Naive thymus-derived CD8-positive, alpha-beta T cell (primary cell): ENCODE results near the gene TRERF1. TPM values are rescaled to one million over a fixed set of nuclear protein-coding genes. Genes with fewer than 3 reads are reported as not detected.

Source experiments
- ATAC-seq, 2 donors: fragments of 150-1000 bp; cut with Tn5 transposase in 1 of 2; sonication (Bioruptor Pico), chemical (Tn5 transposase) in 1 of 2; 1 replicate in 1 of 2; 2 replicates in 1 of 2; pipeline ENCODE4 v1.10.0; 2021; ENCODE audit warnings: mild to moderate bottlenecking in 2 of 2, moderate library complexity in 2 of 2
- POLR2A ChIA-PET: fragments of 350-600 bp; sonication (Branson Sonifier 250); formaldehyde crosslinking; loops from one replicate; lab custom pipeline; 2021; ENCODE audit warnings: antibody characterized with exemption; lab: Charles Lee
- DNase-seq, 10 donors: peaks; one replicate each; pipeline versions ENCODE4 v3.0.0 to v3.0.0-alpha.2; 2020 to 2022
- H3K27ac Mint-ChIP-seq, 10 donors: one replicate each; pipeline ENCODE4 v1.8.0; 2020 to 2022; ENCODE audit warnings: mild to moderate bottlenecking in 10 of 10, mixed read lengths in 10 of 10, moderate library complexity in 4 of 10, inconsistent platforms in 1 of 10
- H3K27me3 Mint-ChIP-seq, 5 donors: one replicate each; pipeline ENCODE4 v1.8.0; 2021 to 2022; ENCODE audit warnings: mixed read lengths in 5 of 5
- H3K36me3 Mint-ChIP-seq, 3 donors: one replicate each; pipeline ENCODE4 v1.8.0; 2020 to 2022; ENCODE audit warnings: mixed read lengths in 3 of 3, mild to moderate bottlenecking in 2 of 3, inconsistent platforms in 1 of 3
- H3K4me1 Mint-ChIP-seq, 4 donors: one replicate each; pipeline ENCODE4 v1.8.0; 2021 to 2022; ENCODE audit warnings: mixed read lengths in 4 of 4
- H3K4me3 Mint-ChIP-seq, 10 donors: one replicate each; pipeline ENCODE4 v1.8.0; 2020 to 2022; ENCODE audit warnings: mild to moderate bottlenecking in 10 of 10, mixed read lengths in 10 of 10, moderate library complexity in 6 of 10, inconsistent platforms in 1 of 10
- H3K9me3 Mint-ChIP-seq, 9 donors: one replicate each; pipeline ENCODE4 v1.8.0; 2020 to 2022; ENCODE audit warnings: mixed read lengths in 9 of 9, mild to moderate bottlenecking in 3 of 9, inconsistent platforms in 1 of 9, moderate library complexity in 1 of 9
- polyA plus RNA-seq, 3 donors: library from polyadenylated mRNA; unstranded; fragments of 300-500 nt; fragmentation: Illumina TruSeq; gene quantifications; one replicate each; pipeline ENCODE4 v1.2.3, GENCODE V29; 2021
- total RNA-seq, 8 experiments: library from RNA in 2 of 8; stranded (reverse) in 2 of 8; gene quantifications; one replicate each; pipeline ENCODE4 v1.2.3 and lab custom pipeline; 2021 to 2026

Gene TRERF1
- total and polyA plus RNA-seq, 5 experiments from 2014 or later = 3.8 to 18.2 (median 7.1) TPM

DNA sequence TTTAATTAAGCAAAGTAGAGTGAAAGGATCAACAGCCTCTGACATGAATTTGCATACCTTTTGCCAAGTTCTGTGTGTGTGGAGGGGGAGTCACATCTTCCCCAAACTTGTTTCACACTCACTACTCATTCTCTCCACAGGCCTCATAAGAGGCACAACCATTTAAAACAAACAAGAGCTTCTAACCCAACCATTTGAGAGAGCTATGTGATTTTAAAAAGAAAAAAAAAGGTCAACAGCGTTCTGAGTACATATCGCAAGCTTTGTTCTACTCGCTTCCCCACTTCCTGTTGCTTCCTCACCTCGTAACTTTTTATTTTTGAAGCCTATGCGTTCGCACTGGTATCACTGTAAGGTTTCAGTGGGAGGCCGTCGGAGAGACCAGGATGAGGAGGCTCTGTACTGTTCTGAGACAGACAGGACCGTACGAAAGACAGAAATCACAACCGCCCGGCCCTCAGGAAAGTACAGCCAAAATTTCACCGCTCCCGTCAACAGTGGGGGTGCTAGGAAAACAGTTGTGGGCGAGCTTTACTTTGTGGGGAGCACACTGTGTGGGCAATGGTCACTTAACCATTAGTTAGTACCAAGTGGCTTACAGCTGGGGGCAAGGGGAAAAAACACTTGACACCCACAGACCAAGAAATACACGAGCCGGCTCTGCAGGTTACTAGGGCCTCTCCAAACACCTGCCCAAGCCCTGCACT is 61.3 kb downstream of the TRERF1 start:
- POLR2A ChIA-PET = interaction anchor here (0.5 to 9.1 kb wide), 30 partner anchors 9 to 539 kb away, joined by 3 to 199 read pairs (median 5); partner anchors contain the start of genes CNPY3, MRPS10, TAF8 and TRERF1
- H3K4me1 Mint-ChIP-seq = peaks cover 58 to 99% (median 99%) of the 10 kb centered on the region in 4 donors
- H3K27ac Mint-ChIP-seq = peak overlapping the region; percentile 95 to 100 (median 99)
- H3K4me3 Mint-ChIP-seq = peak overlapping the region; percentile 64 to 91 (median 78)
- peaks cover 0 to 1% (median 0%) of the 10 kb centered on the region in 3 donors for H3K36me3 Mint-ChIP-seq
- no peaks in the 10 kb centered on the region for H3K27me3 Mint-ChIP-seq
- ATAC-seq (peak; percentile 77 to 81), DNase-seq (peak in 8 of 10 donors; percentile 34 to 88 (median 74))
- H3K9me3 Mint-ChIP-seq = no peaks in the 10 kb centered on the region

DNA sequence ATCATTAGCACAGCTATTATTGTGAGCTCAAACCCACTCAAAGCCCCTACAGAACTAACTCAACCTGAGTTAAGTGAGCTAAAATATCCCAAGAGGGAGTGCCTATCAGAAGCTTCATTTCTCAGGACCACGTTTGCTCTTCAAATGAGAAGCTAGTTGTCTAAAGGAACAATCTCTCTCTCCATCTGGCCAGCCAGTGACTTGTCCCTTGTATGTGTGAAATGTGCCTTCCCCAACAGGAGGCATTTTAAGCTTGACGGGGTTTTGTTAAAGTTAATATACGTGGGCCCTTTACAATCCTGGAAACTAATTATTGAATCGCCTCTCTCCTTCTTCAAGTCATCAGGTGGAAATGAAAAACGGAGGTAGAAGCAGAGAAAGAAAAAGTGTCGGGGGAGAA is 62.0 kb downstream of the TRERF1 start:
- DNase-seq = no peak
- H3K4me1 Mint-ChIP-seq = peaks cover 52 to 98% (median 96%) of the 10 kb centered on the region in 4 donors
- H3K27me3 Mint-ChIP-seq = no peaks in the 10 kb centered on the region
- no peak for ATAC-seq
- H3K36me3 Mint-ChIP-seq = peaks cover 0 to 1% (median 0%) of the 10 kb centered on the region in 3 donors
- H3K27ac Mint-ChIP-seq = peak overlapping the region; percentile 95 to 100 (median 99)
- H3K9me3 Mint-ChIP-seq = no peaks in the 10 kb centered on the region
- peak overlapping the region; percentile 64 to 91 (median 78) for H3K4me3 Mint-ChIP-seq
- POLR2A ChIA-PET = interaction anchor here (0.5 to 9.1 kb wide), 29 partner anchors 8 to 1248 kb away, joined by 3 to 199 read pairs (median 5); partner anchors contain the start of genes CNPY3, MRPS10, TAF8 and TRERF1

DNA sequence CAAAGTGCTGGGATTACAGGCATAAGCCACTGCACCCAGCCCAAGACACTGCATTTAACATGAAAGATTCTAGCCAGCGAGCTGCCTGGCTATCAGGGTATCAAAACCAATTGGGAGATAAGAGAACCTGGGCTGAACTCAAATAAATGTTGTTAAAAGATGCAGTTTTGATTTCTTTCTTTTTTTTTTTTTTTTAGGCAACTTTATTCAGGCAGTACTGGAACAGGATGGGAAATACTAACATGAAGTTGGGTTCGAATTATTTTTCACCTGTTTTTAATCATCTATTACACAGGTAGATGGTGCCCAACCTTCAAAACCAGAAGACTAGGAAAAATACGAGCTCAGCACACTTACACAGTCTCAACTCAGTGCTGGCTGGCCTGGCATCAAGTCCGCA is 63.7 kb downstream of the TRERF1 start:
- ATAC-seq (no peak), DNase-seq (no peak)
- Mint-ChIP-seq H3K27ac (peak overlapping the region; percentile 95 to 100 (median 99)), H3K27me3 (no peaks in the 10 kb centered on the region), H3K9me3 (no peaks in the 10 kb centered on the region), H3K36me3 (peaks cover 0 to 1% (median 0%) of the 10 kb centered on the region in 3 donors), H3K4me3 (peak overlapping the region in 9 of 10 donors; percentile 25 to 79 (median 56)), H3K4me1 (peaks cover 47 to 94% (median 93%) of the 10 kb centered on the region in 4 donors)
- POLR2A ChIA-PET = interaction anchor here (0.7 to 9.1 kb wide), 7 partner anchors 9 to 176 kb away, joined by 4 to 199 read pairs (median 67); partner anchors contain the start of genes TRERF1 and UBR2

- POLR2A ChIA-PET = interaction anchor here (0.9 to 9.1 kb wide), 5 partner anchors 13 to 108 kb away, joined by 3 to 199 read pairs (median 67); partner anchors contain the start of gene TRERF1
- H3K4me3 Mint-ChIP-seq = peak overlapping the region; percentile 20 to 82 (median 67)
Measured at GRCh38 chr6:42387336-42387735, 64.4 kb downstream of the TRERF1 start.

DNA sequence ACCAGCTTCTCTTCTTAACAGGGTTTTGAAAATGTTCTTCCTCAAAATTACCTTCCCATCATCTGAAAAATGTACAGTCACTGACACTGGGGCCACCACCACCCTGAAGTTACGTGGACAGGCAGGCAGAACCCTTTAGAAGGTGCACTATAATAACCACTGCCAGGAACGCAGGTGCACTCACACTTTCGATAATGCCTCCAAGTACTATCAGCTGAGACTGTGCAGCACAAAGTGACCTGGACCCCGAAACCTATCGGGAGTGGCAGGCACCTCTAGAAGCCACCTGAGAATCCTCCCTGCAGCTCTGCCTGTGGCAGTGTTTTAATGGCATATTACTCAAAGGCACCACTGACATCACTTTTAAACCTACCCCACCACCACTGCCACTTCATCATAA is 66.4 kb downstream of the TRERF1 start:
- ATAC-seq (no peak), DNase-seq (no peak)
- Mint-ChIP-seq H3K9me3 (no peaks in the 10 kb centered on the region), H3K4me1 (peaks cover 42 to 89% (median 86%) of the 10 kb centered on the region in 4 donors), H3K27me3 (no peaks in the 10 kb centered on the region), H3K27ac (peak overlapping the region in 9 of 10 donors; percentile 34 to 99 (median 70)), H3K4me3 (peak overlapping the region in 1 of 10 donors; percentile 11), H3K36me3 (peaks cover 0 to 1% (median 0%) of the 10 kb centered on the region in 3 donors)
- POLR2A ChIA-PET = interaction anchor here (0.9 to 9.1 kb wide), 2 partner anchors 19 to 67 kb away, joined by 4 to 199 read pairs; partner anchors contain the start of gene TRERF1

More at GRCh38 chr6:42387336-42387735, 64.4 kb downstream of the TRERF1 start:
- ATAC-seq = peak; percentile 49 to 72
- H3K27ac Mint-ChIP-seq = peak overlapping the region; percentile 75 to 100 (median 96)
- no peaks in the 10 kb centered on the region for H3K9me3 Mint-ChIP-seq
- no peaks in the 10 kb centered on the region for H3K27me3 Mint-ChIP-seq
- peaks cover 0 to 1% (median 0%) of the 10 kb centered on the region in 3 donors for H3K36me3 Mint-ChIP-seq
- peak in 8 of 10 donors; percentile 28 to 81 (median 63) for DNase-seq
- H3K4me1 Mint-ChIP-seq = peaks cover 44 to 93% (median 90%) of the 10 kb centered on the region in 4 donors

- no peaks in the 10 kb centered on the region for H3K27me3 Mint-ChIP-seq
Measured at GRCh38 chr6:42383421-42384205, 68.1 kb downstream of the TRERF1 start.

GRCh38 chr6:42381850-42382249 is 69.9 kb downstream of the TRERF1 start:
- POLR2A ChIA-PET = interaction anchor here (0.6 to 2.1 kb wide), 4 partner anchors 8 to 72 kb away, joined by 3 to 5 read pairs (median 3); no protein-coding TSS in a partner anchor

More at GRCh38 chr6:42383421-42384205, 68.1 kb downstream of the TRERF1 start:
- Mint-ChIP-seq H3K9me3 (no peaks in the 10 kb centered on the region), H3K27ac (peak overlapping the region in 9 of 10 donors; percentile 42 to 88 (median 80)), H3K4me3 (no peak overlapping the region), H3K4me1 (peaks cover 37 to 87% (median 84%) of the 10 kb centered on the region in 4 donors), H3K36me3 (peaks cover 0 to 1% (median 0%) of the 10 kb centered on the region in 3 donors)
- no peak for ATAC-seq
- DNase-seq = no peak
- POLR2A ChIA-PET = interaction anchor here (1.0 to 2.1 kb wide), 4 partner anchors 10 to 19 kb away, joined by 3 to 13 read pairs (median 4); no protein-coding TSS in a partner anchor

DNA sequence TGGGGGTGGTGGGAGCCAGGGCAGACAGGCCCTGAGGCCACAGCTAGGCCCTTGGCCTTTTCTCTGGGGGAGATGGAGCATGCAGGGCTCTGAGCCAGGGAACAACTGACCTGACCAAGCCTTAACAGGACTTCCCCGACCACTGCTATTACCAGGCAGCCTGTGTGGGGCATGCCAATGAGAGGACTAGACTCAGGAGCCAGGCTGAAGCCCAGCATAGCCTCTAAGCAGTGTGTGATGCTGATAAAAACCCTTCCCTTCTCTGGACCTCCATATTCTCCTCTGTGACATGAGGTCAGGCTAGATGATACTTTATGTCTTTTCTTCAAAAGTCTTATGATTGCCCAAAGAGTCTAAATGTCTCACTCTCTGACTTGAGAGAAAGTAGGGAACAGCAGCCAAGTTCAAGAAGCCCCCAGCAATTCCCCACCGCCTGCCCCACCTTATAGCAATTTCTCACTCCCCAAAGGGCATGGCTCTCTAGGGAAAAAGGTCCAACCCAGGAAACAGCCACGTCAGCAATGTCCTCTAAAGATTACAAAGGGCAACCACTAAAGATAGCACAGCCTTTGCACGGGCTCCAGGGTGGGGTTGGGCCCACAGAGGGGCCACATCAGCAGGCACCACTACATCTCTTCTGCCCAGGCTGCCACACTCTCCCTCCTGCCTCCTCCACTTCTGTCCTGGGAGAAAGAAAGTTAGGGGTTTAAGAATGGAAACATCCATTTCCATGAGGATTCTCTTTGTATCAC is 71.3 kb downstream of the TRERF1 start:
- POLR2A ChIA-PET = no interaction called here
- Mint-ChIP-seq H3K9me3 (no peaks in the 10 kb centered on the region), H3K27ac (peak overlapping the region; percentile 28 to 87 (median 76)), H3K27me3 (no peaks in the 10 kb centered on the region), H3K4me3 (peak overlapping the region in 6 of 10 donors; percentile 1 to 49 (median 16)), H3K36me3 (peaks cover 0 to 1% (median 0%) of the 10 kb centered on the region in 3 donors), H3K4me1 (peaks cover 45 to 81% (median 78%) of the 10 kb centered on the region in 4 donors)
- no peak for DNase-seq
- peak in 1 of 2 donors; percentile 37 for ATAC-seq

More at GRCh38 chr6:42381850-42382249, 69.9 kb downstream of the TRERF1 start:
- H3K27ac Mint-ChIP-seq = peak overlapping the region in 4 of 10 donors; percentile 41 to 77 (median 64)
- no peak overlapping the region for H3K4me3 Mint-ChIP-seq
- no peak for ATAC-seq
- no peaks in the 10 kb centered on the region for H3K27me3 Mint-ChIP-seq
- DNase-seq = no peak
- H3K36me3 Mint-ChIP-seq = peaks cover 0 to 1% (median 0%) of the 10 kb centered on the region in 3 donors
- H3K9me3 Mint-ChIP-seq = no peaks in the 10 kb centered on the region
- H3K4me1 Mint-ChIP-seq = peaks cover 44 to 85% (median 83%) of the 10 kb centered on the region in 4 donors

DNA sequence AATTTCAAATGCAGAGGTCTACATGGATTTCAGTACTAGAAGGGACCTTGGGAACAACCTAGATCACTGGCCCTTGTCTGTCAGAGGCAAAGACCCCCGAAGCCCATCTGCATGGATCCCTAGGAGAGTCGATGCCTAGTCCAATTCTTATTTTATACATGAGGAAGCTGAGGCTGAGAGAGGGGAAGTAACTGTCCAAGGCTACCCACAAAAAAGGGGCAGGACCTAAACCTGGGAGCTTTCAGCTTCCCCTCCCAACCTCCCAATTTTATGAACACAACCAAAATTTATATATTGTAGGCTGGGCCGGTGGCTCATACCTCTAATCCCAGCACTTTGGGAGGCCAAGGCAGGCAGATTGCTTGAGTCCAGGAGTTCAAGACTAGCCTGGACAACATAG is 73.2 kb downstream of the TRERF1 start:
- POLR2A ChIA-PET = interaction anchor here (0.6 to 9.7 kb wide), 7 partner anchors 10 to 74 kb away, joined by 3 to 112 read pairs (median 3); partner anchors contain the start of gene TRERF1
- DNase-seq (no peak), ATAC-seq (peak in 1 of 2 donors; percentile 8)
- Mint-ChIP-seq H3K4me3 (peak overlapping the region in 9 of 10 donors; percentile 50 to 77 (median 64)), H3K27me3 (no peaks in the 10 kb centered on the region), H3K36me3 (peaks cover 0 to 1% (median 0%) of the 10 kb centered on the region in 3 donors), H3K27ac (peak overlapping the region; percentile 88 to 97 (median 94)), H3K9me3 (no peaks in the 10 kb centered on the region), H3K4me1 (peaks cover 47 to 84% (median 80%) of the 10 kb centered on the region in 4 donors)

DNA sequence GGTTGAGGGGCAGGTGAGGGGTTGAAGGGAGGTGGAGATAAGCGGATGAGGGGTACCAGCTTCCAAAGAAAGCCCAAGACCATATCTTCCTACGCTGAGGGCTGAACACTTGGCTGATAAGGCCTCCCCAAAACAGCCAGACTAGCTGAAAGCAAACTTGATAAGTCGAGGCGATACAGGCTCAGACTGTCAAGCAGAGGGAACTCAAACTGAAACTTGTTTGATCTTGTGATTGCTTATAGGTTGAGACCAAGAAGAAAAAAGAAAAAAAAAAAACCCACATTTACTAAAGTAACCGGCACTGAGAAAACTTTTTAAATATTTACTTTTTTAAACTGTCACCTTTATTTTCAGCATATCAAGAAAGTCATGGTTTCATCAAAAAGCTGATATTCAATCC is 73.6 kb downstream of the TRERF1 start:
- Mint-ChIP-seq H3K9me3 (no peaks in the 10 kb centered on the region), H3K27me3 (no peaks in the 10 kb centered on the region), H3K4me3 (peak overlapping the region; percentile 50 to 77 (median 66)), H3K27ac (peak overlapping the region; percentile 88 to 97 (median 94)), H3K4me1 (peaks cover 43 to 83% (median 78%) of the 10 kb centered on the region in 4 donors), H3K36me3 (peaks cover 0 to 1% (median 0%) of the 10 kb centered on the region in 3 donors)
- DNase-seq (peak in 4 of 10 donors; percentile 31 to 54 (median 48)), ATAC-seq (peak; percentile 78 to 86)
- POLR2A ChIA-PET = interaction anchor here (0.6 to 9.7 kb wide), 9 partner anchors 9 to 634 kb away, joined by 3 to 112 read pairs (median 3); partner anchors contain the start of gene TRERF1
